Nephron (organoid): ENCODE measurements around the gene ABCC2.
A peak's percentile ranks its signal among the peaks of the same experiment; 100 is the strongest.

Experiments used
- H3K27ac Mint-ChIP-seq, 3 experiments: 2 replicates each; pipeline ENCODE4 v1.8.0; 2020; ENCODE audit warnings: mixed read lengths in 3 of 3, mild to moderate bottlenecking in 2 of 3, moderate library complexity in 1 of 3
- H3K27me3 Mint-ChIP-seq: 2 replicates; pipeline ENCODE4 v1.8.0; 2021; ENCODE audit warnings: low read depth, mild to moderate bottlenecking, moderate library complexity, mixed read lengths
- H3K36me3 Mint-ChIP-seq: 2 replicates; pipeline ENCODE4 v1.8.0; 2020; ENCODE audit warnings: low read depth, mixed read lengths
- H3K4me1 Mint-ChIP-seq: 2 replicates; pipeline ENCODE4 v1.8.0; 2020; ENCODE audit warnings: mixed read lengths
- H3K4me3 Mint-ChIP-seq, 3 experiments: 2 replicates each; pipeline ENCODE4 v1.8.0; 2020; ENCODE audit warnings: mild to moderate bottlenecking in 3 of 3, mixed read lengths in 3 of 3, moderate library complexity in 2 of 3
- H3K9me3 Mint-ChIP-seq: 2 replicates; pipeline ENCODE4 v1.8.0; 2020; ENCODE audit warnings: mixed read lengths
- CTCF ChIP-seq, 3 experiments: fragments of 200-600 bp; sonication (generic); IDR thresholded peaks; one replicate each; pipeline ENCODE4 v1.5.0; 2021; ENCODE audit warnings: antibody characterized with exemption in 3 of 3; ENCODE audit not compliant: unreplicated experiment in 3 of 3

The ABCC2 gene

GRCh38 chr10:99767901-99768300, 14.5 kb upstream of the ABCC2 start:
- Mint-ChIP-seq H3K27ac (no peak overlapping the region), H3K36me3 (peaks cover 3% of the 10 kb centered on the region), H3K9me3 (peaks cover 2% of the 10 kb centered on the region), H3K4me3 (no peak overlapping the region), H3K4me1 (no peaks in the 10 kb centered on the region), H3K27me3 (no peaks in the 10 kb centered on the region)
- no peak for TF ChIP-seq CTCF (IDR thresholded peaks at IDR 0.05; ENCODE audit: unreplicated experiment in 3 of 3)

GRCh38 chr10:99768556-99768955, 13.9 kb upstream of the ABCC2 start:
- no peaks in the 10 kb centered on the region for H3K4me1 Mint-ChIP-seq
- H3K9me3 Mint-ChIP-seq: no peaks in the 10 kb centered on the region
- H3K4me3 Mint-ChIP-seq: no peak overlapping the region
- no peaks in the 10 kb centered on the region for H3K27me3 Mint-ChIP-seq
- H3K36me3 Mint-ChIP-seq: peaks cover under 1% of the 10 kb centered on the region
- no peak overlapping the region for H3K27ac Mint-ChIP-seq
- no peak for TF ChIP-seq CTCF (IDR thresholded peaks at IDR 0.05; ENCODE audit: unreplicated experiment in 3 of 3)

- no peaks in the 10 kb centered on the region for H3K9me3 Mint-ChIP-seq
- no peak overlapping the region for H3K4me3 Mint-ChIP-seq
- no peak overlapping the region for H3K27ac Mint-ChIP-seq
- TF ChIP-seq CTCF (IDR thresholded peaks at IDR 0.05; ENCODE audit: unreplicated experiment in 3 of 3): no peak
- no peaks in the 10 kb centered on the region for H3K27me3 Mint-ChIP-seq
- no peaks in the 10 kb centered on the region for H3K36me3 Mint-ChIP-seq
- no peaks in the 10 kb centered on the region for H3K4me1 Mint-ChIP-seq
Observed at GRCh38 chr10:99769706-99770105, 12.7 kb upstream of the ABCC2 start.

DNA sequence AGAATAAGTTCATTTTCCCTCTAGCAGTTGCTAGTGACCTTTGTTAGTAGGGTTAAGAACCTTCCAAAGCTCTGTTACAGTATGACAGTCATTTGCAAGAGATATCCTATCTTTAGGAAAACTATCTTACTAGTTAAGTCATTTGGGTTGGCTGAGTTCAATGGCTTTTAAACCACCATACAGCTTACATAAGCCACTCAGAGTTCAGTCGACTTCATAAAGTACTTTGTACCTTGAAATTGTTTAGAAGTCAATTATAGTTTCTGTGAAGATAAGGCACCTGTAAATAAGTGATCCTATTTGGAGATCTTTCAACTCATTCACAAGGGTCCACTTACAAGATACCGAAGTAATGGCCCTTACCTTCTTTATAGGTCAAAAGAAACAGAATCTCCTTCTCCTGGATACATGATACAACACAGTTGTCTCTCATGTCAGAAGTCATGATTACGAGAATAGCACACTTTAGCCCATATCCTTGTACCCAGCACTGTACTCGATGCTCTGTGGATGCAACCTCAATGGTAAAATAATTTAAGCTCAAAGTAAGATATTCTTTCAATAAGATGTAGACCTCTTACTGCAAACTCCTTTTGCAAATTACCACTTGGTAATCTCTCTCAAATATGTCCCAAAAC, 11.9 kb upstream of the ABCC2 start:
- no peak for TF ChIP-seq CTCF (IDR thresholded peaks at IDR 0.05; ENCODE audit: unreplicated experiment in 3 of 3)
- H3K4me1 Mint-ChIP-seq: no peaks in the 10 kb centered on the region
- H3K9me3 Mint-ChIP-seq: no peaks in the 10 kb centered on the region
- H3K36me3 Mint-ChIP-seq: no peaks in the 10 kb centered on the region
- no peak overlapping the region for H3K27ac Mint-ChIP-seq
- H3K27me3 Mint-ChIP-seq: no peaks in the 10 kb centered on the region
- H3K4me3 Mint-ChIP-seq: no peak overlapping the region

- Mint-ChIP-seq H3K4me1 (peaks cover 19% of the 10 kb centered on the region), H3K4me3 (no peak overlapping the region), H3K36me3 (no peaks in the 10 kb centered on the region), H3K27ac (peak overlapping the region; percentile 40 to 62 (median 54)), H3K27me3 (peaks cover 4% of the 10 kb centered on the region), H3K9me3 (no peaks in the 10 kb centered on the region)
- no peak for TF ChIP-seq CTCF (IDR thresholded peaks at IDR 0.05; ENCODE audit: unreplicated experiment in 3 of 3)
Observed at GRCh38 chr10:99775850-99776249, 6.6 kb upstream of the ABCC2 start.
